ENCODE measurements around the gene KCNQ1OT1. TPM values are rescaled to one million over a fixed set of nuclear protein-coding genes. Genes with fewer than 3 reads are reported as not detected.

KCNQ1OT1 gene
- polyA plus RNA-seq, 3 donors = 1.1 to 2.3 (median 1.4) TPM

DNA sequence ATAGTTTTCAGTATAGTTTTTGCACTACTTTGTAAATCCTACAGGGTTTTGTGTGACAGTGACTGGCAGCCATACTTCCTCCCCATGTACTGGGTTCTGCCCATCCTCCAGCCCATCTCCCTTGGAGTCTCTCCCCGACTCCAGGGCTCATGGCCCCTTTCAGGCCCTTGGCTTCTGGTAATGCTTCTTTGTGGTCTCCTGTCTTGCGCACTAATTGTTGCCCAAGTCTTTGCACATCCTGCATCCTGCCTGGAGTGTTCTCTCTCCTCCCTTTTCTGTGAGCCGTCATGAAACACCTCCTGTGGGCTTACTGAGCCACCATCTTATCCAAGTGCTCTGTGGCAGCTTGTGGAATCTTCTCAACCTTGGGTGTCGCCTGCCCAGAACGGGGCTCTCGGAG lies 11.4 kb upstream of the KCNQ1OT1 start:
- no peak for DNase-seq (ENCODE audit: extremely low read depth in 1 of 11, low read depth in 9 of 11, low spot score in 4 of 11)

DNA sequence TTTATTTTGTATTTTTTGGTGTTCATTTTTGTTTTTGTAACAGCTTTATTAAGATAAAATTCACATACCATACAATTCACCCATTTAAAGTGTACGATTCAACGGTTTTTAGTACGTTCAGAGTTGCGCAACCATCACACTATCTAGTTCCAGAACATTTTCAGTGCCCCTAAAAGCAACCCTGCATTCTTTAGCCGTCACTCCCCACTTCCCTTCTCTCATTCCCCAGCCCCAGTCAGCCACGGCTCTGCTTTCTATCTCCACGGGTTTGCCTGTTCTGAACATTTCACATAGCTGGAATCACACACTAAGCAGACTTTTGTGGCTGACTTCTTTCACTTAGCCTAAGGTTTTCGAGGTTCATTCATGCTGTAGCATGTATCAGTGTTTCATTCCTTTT lies 9.6 kb upstream of the KCNQ1OT1 start:
- no peak for DNase-seq (ENCODE audit: extremely low read depth in 1 of 11, low read depth in 9 of 11, low spot score in 4 of 11)

DNA sequence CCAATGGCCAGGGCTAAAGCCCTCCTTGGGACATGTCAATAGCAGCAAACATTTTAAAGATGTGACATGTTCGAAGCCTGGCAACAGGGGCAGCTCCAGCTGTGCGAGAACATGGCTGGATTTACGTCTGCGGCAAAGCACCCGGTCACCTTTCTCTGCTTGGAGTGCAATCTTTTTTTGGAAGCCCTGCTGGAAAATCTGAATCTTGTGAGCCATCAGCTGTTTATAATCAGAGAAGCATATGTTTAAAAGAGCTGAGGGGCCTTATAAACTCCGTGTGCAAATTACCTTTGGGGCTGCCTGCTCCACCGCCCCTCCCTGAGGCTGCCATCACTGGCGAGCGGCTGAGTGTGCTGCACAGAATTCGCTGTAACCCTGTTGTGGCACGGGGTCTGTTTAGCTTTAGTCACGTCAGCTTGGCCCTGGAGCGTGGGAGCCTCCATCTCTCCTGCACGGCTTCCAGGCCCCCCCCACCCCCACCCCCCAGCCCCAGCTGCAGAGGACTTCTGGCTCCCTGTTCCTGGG lies 9.0 kb upstream of the KCNQ1OT1 start:
- DNase-seq (ENCODE audit: extremely low read depth in 1 of 11, low read depth in 9 of 11, low spot score in 4 of 11) = no peak

DNA sequence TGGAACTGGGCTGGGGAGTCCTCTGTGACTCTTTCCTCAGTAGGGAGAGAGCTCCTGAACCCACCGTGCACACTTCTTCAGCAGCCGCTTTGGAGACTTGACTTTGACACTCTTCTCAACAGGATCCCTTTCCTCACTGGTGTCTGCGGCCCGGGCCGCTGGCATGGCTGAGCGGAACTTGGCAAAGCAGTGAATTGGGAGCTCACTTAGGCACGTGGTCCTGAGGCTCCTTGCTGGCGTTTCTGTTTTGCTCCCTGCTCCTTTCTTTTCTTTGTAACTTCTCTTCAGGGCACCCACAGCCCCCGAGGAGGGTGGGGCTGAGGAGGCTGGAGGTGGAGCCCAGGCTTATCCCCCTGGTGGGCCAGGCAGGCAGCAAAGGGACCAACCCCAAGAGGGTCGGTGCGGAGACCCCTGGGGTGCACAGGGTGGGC lies 8.4 kb upstream of the KCNQ1OT1 start:
- DNase-seq (ENCODE audit: extremely low read depth in 1 of 11, low read depth in 9 of 11, low spot score in 4 of 11) = no peak

DNA sequence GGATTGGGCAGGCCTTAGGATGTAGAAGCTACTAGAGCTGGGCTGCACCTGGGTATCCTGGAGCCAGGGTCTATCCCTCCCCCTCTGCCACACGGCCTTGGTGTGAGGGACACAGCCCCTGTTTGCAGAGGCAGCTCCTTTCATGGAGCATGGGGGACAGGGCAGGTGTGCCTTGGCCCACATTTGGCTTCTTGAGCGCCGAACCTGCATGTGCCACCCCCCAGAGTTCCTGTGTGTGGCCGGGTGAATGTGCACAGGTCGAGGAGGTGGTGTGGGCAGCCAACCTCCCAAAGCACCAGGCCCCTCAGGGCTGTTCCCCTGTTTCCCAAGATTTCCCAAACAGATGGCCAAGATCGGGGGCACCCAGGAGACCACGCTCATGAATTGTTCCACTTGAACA lies 7.9 kb upstream of the KCNQ1OT1 start:
- no peak for DNase-seq (ENCODE audit: extremely low read depth in 1 of 11, low read depth in 9 of 11, low spot score in 4 of 11)

DNA sequence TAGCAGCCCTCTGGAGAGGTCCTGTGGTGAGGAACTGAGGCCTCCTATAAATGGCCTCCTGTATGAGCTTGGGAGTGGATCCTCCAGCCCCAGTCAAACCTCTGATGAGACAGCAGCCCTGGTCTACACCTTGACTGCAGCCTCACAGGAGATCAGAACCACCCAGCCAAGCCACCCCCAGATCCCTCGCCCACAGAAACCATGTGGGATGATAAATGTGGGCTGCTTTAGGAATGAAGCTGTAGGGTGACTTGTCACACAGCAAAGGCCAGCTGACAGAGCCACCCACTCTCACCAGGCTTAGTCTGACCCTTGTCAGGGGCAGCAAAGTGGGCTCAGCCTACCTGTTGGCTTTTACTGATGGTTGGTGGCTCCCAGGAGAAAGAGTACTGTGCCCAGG lies 6.5 kb upstream of the KCNQ1OT1 start:
- DNase-seq (ENCODE audit: extremely low read depth in 1 of 11, low read depth in 9 of 11, low spot score in 4 of 11) = no peak

DNA sequence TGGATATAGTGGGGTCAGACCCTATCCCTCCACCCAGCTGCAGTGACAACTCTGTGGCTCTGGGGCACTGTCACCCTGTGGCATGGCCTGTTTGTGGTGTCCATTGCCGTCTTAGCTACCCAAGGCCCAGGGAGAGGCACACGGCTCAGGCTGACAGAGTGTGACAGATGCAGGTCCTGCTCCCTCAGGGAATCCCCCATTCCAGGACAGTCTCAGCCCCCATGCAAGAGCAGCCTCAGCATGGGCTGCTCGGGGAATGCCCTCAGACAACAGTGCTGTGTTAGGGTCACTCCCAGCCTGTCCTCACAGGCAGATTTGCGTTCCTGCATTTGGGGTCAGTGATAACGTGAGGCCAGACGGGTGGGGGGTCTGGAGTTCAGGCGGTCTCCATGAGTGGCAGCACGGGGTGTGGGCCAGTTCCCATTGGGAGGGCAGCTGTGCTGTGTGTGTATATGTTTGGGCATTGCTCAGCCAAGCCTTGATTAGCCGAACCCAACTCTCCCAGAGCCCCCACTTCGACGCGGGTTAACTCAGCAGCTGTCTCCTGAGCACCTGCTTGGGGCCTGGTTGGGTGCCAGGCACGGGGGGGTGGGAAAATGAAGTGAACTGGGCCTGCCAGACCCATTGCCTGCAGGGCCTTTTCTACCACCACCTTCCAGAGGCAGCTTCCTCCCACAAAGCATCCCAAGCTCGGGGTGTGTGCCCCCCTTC lies 5.3 kb upstream of the KCNQ1OT1 start:
- DNase-seq (ENCODE audit: extremely low read depth in 1 of 11, low read depth in 9 of 11, low spot score in 4 of 11) = no peak

GRCh38 chr11:2704356-2704755 lies 4.6 kb upstream of the KCNQ1OT1 start:
- DNase-seq (ENCODE audit: extremely low read depth in 1 of 11, low read depth in 9 of 11, low spot score in 4 of 11) = no peak

GRCh38 chr11:2703363-2704141 lies 3.8 kb upstream of the KCNQ1OT1 start:
- DNase-seq (ENCODE audit: extremely low read depth in 1 of 11, low read depth in 9 of 11, low spot score in 4 of 11) = no peak

- no peak for DNase-seq (ENCODE audit: extremely low read depth in 1 of 11, low read depth in 9 of 11, low spot score in 4 of 11)
Measured at GRCh38 chr11:2702771-2703362, 3.1 kb upstream of the KCNQ1OT1 start.

DNA sequence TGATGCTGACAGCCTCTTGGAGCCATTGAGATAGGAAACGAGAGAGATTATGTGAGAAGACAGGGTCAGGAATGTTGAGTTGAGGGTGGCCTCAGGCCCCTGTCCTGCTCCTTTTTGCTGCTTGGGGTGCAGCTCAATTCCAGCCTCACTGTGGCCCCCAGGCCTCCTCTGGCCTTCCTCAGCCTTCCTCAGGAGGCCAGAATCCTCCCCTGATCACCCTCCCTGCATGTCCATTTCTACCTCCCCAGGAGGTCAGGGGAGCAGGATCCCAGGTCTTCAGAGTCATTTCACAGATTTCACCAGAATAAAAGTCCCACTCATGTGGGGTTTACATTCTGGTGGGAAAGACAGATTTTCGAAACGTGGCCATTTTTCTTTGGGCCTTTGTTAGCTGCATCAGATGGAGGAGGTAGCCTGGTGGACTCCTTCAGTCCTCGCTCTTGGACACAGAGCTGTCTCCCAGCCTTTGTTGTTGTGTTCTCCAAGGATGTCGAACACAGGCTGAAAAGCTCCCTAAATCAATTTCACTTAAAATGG lies 2.2 kb upstream of the KCNQ1OT1 start:
- DNase-seq (ENCODE audit: extremely low read depth in 1 of 11, low read depth in 9 of 11, low spot score in 4 of 11) = no peak

GRCh38 chr11:2701230-2701629 lies 1.4 kb upstream of the KCNQ1OT1 start:
- DNase-seq (ENCODE audit: extremely low read depth in 1 of 11, low read depth in 9 of 11, low spot score in 4 of 11) = no peak

DNA sequence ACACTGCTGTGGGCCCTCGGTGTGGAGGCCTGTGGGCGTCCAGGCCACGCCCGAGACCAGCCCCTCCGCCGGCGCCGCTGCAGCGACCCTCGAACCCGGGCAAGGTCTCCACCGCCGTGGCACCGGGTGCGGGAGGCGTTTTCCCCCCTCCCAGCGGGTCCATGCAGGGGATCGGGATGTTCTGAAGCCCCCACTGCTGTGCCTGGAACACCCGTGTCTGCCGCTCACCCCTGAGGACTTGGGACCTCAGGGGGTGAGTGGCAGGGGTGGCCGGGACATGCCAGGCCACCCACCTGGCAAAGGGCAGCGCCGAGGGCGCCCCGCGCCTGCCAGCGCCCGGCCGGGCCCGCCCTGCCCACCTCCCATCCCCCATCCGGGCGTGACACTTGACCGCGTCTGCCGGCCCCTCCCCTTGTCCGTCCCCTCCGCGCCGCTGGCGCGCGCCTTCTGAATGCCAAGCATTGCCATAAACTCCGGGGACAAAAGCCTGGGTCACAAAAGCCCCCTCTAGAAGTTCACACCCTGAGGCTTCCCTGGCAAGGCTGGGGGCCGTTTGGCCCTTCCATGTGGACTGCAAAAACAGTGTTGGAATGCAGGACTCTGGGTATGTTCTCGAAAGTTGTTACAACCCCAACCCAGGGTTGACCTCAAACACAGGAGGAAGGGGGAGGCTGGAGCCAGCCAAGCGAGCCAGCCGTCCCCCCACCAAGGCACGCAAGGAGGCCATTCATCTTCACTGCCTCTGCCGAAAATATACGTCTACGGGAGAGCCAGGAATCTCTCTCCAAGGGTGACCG lies 819 bp upstream of the KCNQ1OT1 start:
- DNase-seq (ENCODE audit: extremely low read depth in 1 of 11, low read depth in 9 of 11, low spot score in 4 of 11) = peak in 4 of 11 donors; percentile 53 to 59 (median 58)

DNA sequence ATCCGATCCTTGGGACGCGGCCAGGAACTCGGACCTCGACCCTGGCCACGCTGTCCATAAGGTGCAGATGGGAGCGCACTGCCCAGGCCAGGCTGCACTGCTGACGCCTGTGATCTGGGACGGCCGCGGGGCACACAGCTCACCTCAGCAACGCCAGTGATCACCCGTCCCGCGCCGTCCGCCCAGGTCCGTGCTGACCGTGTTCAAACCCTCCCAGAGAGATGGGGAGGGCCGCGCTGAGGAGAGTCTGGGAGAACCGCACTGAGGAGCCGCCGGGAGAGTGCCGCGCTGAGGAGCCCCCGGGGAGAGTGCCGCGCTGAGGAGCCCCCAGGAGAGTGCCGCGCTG lies 636 bp downstream of the KCNQ1OT1 start:
- DNase-seq (ENCODE audit: extremely low read depth in 1 of 11, low read depth in 9 of 11, low spot score in 4 of 11) = no peak

DNA sequence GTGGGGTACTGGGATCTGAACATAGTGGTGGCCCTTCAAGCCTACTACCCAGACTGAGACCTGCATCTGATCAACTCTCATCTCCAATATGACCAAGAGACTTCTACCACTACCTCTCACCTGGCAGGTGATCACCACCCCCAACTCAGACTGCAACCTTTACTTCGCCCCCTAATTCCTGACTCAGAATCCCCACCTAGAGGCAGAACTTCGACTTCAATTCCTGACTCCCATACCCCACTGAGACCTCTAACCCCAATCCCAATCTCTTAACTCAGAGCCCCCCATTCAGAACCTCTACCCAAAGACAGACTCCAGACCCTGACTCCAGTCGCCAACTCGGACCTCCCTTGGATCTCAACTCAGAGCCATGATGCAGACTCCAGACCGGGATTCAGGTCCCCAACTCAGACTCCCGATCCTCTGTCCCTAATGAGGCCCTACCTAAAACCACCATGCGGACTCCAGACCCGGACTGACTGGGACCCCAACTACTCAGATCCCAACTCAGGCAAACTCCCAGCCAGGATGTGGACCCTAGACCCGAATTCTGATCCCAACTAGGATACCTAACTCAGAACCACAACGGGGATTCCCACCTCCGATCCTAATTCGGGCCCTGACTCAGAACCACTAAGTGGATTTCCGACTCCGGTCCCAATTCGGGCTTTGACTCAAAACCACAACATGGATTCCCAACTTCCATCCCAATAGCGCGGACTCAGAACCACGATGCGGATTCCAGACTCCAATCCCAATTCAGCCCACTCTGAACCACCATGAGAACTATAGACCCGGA lies 1.2 kb downstream of the KCNQ1OT1 start:
- no peak for DNase-seq (ENCODE audit: extremely low read depth in 1 of 11, low read depth in 9 of 11, low spot score in 4 of 11)

DNA sequence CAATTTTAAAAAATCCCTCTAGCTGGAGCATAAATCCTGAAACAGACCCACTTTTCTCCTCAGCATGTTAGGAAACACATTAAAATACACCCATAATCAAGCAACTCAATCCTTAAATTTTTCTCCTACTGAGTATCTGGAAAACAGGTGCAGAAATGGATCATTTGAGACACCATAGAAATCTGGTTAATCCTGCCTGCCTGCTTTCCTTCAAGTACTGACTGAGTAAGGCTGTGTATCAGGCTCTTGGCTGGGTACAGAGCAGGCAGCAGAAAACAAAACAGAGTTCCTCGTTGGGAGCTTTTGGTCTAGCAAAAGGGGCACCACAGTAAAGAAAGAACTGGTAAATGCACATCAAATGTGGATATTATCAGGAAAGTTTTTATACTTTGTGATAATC lies 1.9 kb downstream of the KCNQ1OT1 start:
- DNase-seq (ENCODE audit: extremely low read depth in 1 of 11, low read depth in 9 of 11, low spot score in 4 of 11) = no peak

DNA sequence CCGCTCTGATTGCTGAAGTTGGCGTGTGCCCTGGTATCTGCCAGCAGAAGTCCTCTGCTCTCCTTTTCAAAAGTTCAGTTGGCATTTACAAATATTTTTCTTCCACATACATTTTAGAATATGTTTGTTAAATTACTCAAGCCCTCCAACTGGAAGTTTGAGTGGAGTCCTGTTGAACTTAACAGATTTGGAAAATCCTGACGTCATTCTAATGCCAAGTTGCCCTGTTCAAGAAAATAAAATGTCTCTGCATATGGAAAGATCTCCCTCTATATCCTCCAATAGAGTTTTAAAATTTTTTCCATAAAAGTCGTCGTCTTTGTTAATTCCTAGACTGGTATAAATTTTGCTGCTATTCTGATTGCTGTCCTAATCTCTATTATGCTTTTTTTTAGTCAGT lies 3.3 kb downstream of the KCNQ1OT1 start:
- no peak for DNase-seq (ENCODE audit: extremely low read depth in 1 of 11, low read depth in 9 of 11, low spot score in 4 of 11)
